ENCODE measurements around the gene PAX8. TPM values are rescaled to one million over a fixed set of nuclear protein-coding genes. Genes with fewer than 3 reads are reported as not detected.

PAX8 gene
- total and polyA plus RNA-seq, 11 donors: 0.44 to 2.3 (median 0.53) TPM; not detected in 4

GRCh38 chr2:113248997-113249770, 29.5 kb downstream of the PAX8 start:
- Histone ChIP-seq H3K4me3 (no peak overlapping the region), H3K36me3 (no peaks in the 10 kb centered on the region), H3K27me3 (no peaks in the 10 kb centered on the region), H3K4me1 (peaks cover 0 to 28% (median 0%) of the 10 kb centered on the region in 12 donors), H3K9me3 (no peaks in the 10 kb centered on the region), H3K27ac (no peak overlapping the region)
- peak; percentile 68 to 86 (median 77) for DNase-seq
- WGBS, 4 donors: 43 to 48% (median 47%) methylated on average over 10 of the region's 10 CpGs
- TF ChIP-seq, protein P1, sequence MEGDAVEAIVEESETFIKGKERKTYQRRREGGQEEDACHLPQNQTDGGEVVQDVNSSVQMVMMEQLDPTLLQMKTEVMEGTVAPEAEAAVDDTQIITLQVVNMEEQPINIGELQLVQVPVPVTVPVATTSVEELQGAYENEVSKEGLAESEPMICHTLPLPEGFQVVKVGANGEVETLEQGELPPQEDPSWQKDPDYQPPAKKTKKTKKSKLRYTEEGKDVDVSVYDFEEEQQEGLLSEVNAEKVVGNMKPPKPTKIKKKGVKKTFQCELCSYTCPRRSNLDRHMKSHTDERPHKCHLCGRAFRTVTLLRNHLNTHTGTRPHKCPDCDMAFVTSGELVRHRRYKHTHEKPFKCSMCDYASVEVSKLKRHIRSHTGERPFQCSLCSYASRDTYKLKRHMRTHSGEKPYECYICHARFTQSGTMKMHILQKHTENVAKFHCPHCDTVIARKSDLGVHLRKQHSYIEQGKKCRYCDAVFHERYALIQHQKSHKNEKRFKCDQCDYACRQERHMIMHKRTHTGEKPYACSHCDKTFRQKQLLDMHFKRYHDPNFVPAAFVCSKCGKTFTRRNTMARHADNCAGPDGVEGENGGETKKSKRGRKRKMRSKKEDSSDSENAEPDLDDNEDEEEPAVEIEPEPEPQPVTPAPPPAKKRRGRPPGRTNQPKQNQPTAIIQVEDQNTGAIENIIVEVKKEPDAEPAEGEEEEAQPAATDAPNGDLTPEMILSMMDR (IDR thresholded peaks at IDR 0.05): peak; percentile 85 to 95 (median 91)
- no peak for TF ChIP-seq POLR2A (IDR thresholded peaks at IDR 0.05)
- ATAC-seq: peak; percentile 46 to 84 (median 74)
- intact Hi-C loops (cut with DNase I): loop anchor here (1.0 to 5.0 kb wide), 10 partner anchors 42 to 124 kb away; no protein-coding TSS in a partner anchor

DNA sequence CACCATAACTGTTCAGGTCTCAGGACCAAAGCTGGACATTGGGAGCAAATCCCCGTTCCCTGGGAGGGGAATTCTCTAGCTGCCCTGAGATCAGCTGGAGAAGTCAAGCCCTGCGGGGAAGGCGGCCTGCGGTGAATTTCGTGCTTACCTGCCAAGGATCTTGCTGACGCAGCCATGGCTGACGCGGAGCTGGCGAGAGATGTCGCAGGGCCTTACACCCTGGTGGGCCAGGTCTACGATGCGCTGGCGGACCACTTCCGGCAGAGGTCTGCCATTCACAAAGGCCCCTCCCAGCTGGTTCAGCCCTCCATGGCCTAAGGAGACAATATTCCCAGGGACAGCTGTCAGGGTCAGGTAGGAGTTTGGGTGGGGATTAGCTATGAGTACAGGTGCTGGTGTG, 32.1 kb downstream of the PAX8 start:
- no peak overlapping the region for H3K4me3 ChIP-seq
- DNase-seq (no peak), ATAC-seq (no peak)
- no peaks in the 10 kb centered on the region for H3K9me3 ChIP-seq
- H3K27ac ChIP-seq: no peak overlapping the region
- WGBS, 4 donors: 85 to 90% (median 89%) methylated on average over 8 to 14 of the region's 14 CpGs
- peaks cover 0 to 17% (median 2%) of the 10 kb centered on the region in 12 donors for H3K4me1 ChIP-seq
- no peaks in the 10 kb centered on the region for H3K27me3 ChIP-seq
- intact Hi-C loops (cut with DNase I): loop anchor here in 6 of 10 donors (5.0 kb wide), 5 partner anchors 39 to 126 kb away; no protein-coding TSS in a partner anchor
- TF ChIP-seq, protein P1 (IDR thresholded peaks at IDR 0.05): no peak
- no peak for TF ChIP-seq POLR2A (IDR thresholded peaks at IDR 0.05)
- no peaks in the 10 kb centered on the region for H3K36me3 ChIP-seq

- DNase-seq (no peak), ATAC-seq (no peak)
- no peak overlapping the region for H3K27ac ChIP-seq
- intact Hi-C loops (cut with DNase I): loop anchor here in 6 of 10 donors (5.0 kb wide), 5 partner anchors 38 to 127 kb away; no protein-coding TSS in a partner anchor
- H3K36me3 ChIP-seq: no peaks in the 10 kb centered on the region
- no peak overlapping the region for H3K4me3 ChIP-seq
- no peaks in the 10 kb centered on the region for H3K9me3 ChIP-seq
- no peaks in the 10 kb centered on the region for H3K27me3 ChIP-seq
- 86 to 94% (median 91%) methylated on average over 3 of the region's 3 CpGs for WGBS, 4 donors
- peaks cover 2 to 26% (median 14%) of the 10 kb centered on the region in 12 donors for H3K4me1 ChIP-seq
- TF ChIP-seq, protein P1 (IDR thresholded peaks at IDR 0.05): no peak
- TF ChIP-seq POLR2A (IDR thresholded peaks at IDR 0.05): no peak
These were observed 33.4 kb downstream of the PAX8 start for GRCh38 chr2:113245276-113245711.

GRCh38 chr2:113242327-113242726, 36.4 kb downstream of the PAX8 start:
- peaks cover 5 to 38% (median 23%) of the 10 kb centered on the region in 12 donors for H3K4me1 ChIP-seq
- intact Hi-C loops (cut with DNase I): no loop called here
- DNase-seq (no peak), ATAC-seq (no peak)
- no peak for TF ChIP-seq POLR2A (IDR thresholded peaks at IDR 0.05)
- TF ChIP-seq, protein P1 (IDR thresholded peaks at IDR 0.05): no peak
- H3K9me3 ChIP-seq: no peaks in the 10 kb centered on the region
- no peak overlapping the region for H3K27ac ChIP-seq
- no peak overlapping the region for H3K4me3 ChIP-seq
- no peaks in the 10 kb centered on the region for H3K27me3 ChIP-seq
- no peaks in the 10 kb centered on the region for H3K36me3 ChIP-seq
- WGBS, 4 donors: 93 to 95% (median 94%) methylated on average over 6 of the region's 6 CpGs

All from heart left ventricle (tissue), 16 donors.